Measurements from ENCODE around the gene RGS21.

DNA sequence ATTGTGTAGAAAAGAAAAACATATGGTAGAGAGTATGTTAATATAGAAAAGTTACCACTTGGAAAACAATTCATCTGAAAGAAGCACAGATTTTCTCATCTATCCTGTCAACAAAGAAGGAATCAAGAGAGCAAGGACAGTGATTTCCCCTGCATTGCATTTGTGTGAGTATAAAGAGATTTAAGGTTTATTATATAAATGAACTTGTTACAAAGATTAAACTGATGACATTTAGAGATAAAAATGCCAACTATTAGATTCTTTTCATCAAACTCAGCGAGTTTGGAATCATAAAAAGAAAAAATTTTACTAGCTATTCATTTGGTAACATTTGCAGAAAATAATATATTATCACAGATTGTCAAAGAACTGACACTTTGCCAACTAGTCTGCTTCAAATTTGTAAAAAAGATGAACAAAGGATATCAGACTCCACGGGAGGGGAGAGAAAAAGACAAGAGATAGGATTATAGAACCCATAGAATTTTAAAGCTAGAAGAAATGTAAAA, at the start of gene RGS21:
- TF ChIP-seq, protein P1, sequence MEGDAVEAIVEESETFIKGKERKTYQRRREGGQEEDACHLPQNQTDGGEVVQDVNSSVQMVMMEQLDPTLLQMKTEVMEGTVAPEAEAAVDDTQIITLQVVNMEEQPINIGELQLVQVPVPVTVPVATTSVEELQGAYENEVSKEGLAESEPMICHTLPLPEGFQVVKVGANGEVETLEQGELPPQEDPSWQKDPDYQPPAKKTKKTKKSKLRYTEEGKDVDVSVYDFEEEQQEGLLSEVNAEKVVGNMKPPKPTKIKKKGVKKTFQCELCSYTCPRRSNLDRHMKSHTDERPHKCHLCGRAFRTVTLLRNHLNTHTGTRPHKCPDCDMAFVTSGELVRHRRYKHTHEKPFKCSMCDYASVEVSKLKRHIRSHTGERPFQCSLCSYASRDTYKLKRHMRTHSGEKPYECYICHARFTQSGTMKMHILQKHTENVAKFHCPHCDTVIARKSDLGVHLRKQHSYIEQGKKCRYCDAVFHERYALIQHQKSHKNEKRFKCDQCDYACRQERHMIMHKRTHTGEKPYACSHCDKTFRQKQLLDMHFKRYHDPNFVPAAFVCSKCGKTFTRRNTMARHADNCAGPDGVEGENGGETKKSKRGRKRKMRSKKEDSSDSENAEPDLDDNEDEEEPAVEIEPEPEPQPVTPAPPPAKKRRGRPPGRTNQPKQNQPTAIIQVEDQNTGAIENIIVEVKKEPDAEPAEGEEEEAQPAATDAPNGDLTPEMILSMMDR (IDR thresholded peaks at IDR 0.05), result no peak
- TF ChIP-seq POLR2A (IDR thresholded peaks at IDR 0.05; ENCODE audit: low read depth) (no peak), POLR2AphosphoS5 (IDR thresholded peaks at IDR 0.05) (no peak), EP300 (IDR thresholded peaks at IDR 0.05) (no peak)
